Neuronal stem cell (in vitro differentiated cells): ENCODE measurements around the gene ANXA3. TPM values are rescaled to one million over a fixed set of nuclear protein-coding genes. Genes with fewer than 3 reads are reported as not detected.

Experiments
- small RNA-seq: library from polyadenylated mRNA; stranded (forward); fragments of <200 nt; extraction: miRNeasy Mini kit (QIAGEN cat#:217004); gene quantifications from one replicate; pipeline ENCODE3, GENCODE V24; 2013; ENCODE audit not compliant: insufficient read depth

ANXA3 gene

Small RNA genes lying within 50 kb of the gene (small RNA-seq; reads per million reads assigned to genes)
- not detected for gene HIGD1AP13
- not detected for gene RF00019
